ENCODE data around the gene SDC1.

DNA sequence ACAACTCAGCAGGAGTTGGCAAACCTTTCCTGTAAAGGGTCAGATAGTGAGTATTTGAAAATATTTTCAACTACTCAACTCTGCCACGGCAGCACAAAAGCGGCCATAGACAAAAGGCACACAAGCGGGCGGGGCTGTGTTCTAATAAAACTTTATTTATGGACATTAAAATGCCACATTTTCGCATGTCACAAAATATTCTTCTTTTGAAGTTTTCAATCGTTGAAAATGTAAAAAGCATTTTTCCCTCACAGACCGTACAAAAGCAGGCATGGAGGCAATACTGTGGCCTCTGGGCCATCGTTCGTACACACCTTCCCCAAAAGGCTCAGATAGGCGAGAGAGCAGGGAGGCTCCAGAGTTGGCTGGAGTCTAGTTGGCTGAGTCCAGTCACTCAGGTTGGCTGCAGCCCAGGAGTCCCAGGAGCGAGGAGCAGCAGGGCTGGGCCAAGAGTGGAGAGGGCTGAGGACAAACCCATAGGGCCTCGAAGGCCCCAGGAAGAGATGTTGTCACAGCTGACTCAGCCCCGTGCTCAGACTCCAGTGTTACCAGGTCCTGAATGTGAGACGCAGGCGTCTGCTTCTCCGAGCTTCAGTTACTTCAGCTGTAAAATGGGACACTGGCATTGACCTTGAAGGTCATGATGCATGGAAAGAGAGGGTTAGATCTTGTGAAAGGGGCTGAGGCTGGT is 42.5 kb downstream of the SDC1 start:
- TF ChIP-seq, protein P1, sequence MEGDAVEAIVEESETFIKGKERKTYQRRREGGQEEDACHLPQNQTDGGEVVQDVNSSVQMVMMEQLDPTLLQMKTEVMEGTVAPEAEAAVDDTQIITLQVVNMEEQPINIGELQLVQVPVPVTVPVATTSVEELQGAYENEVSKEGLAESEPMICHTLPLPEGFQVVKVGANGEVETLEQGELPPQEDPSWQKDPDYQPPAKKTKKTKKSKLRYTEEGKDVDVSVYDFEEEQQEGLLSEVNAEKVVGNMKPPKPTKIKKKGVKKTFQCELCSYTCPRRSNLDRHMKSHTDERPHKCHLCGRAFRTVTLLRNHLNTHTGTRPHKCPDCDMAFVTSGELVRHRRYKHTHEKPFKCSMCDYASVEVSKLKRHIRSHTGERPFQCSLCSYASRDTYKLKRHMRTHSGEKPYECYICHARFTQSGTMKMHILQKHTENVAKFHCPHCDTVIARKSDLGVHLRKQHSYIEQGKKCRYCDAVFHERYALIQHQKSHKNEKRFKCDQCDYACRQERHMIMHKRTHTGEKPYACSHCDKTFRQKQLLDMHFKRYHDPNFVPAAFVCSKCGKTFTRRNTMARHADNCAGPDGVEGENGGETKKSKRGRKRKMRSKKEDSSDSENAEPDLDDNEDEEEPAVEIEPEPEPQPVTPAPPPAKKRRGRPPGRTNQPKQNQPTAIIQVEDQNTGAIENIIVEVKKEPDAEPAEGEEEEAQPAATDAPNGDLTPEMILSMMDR (IDR thresholded peaks at IDR 0.05; ENCODE audit: borderline replicate concordance, extremely low read depth, low read length, poor library complexity, severe bottlenecking), result no peak
- no peak for TF ChIP-seq EZH2 (IDR thresholded peaks at IDR 0.05; ENCODE audit: borderline replicate concordance, low read depth, low read length, severe bottlenecking)
